Calu3 (cell line): ENCODE results near the gene ANKMY2. TPM values are rescaled to one million over a fixed set of nuclear protein-coding genes. Genes with fewer than 3 reads are reported as not detected.

Source experiments
- BruUV-seq: library from RNA; stranded (reverse); fragments of 400-500 nt; replicated peaks from 2 replicates; lab custom pipeline; 2021; lab: Mats Ljungman, UMichigan
- CTCF ChIA-PET: fragments of 300-600 bp; sonication (Branson Sonifier 250); formaldehyde crosslinking; loops from one replicate; lab custom pipeline; 2022; ENCODE audit warnings: antibody characterized with exemption; lab: Charles Lee
- DNase-seq: peaks from one replicate; pipeline ENCODE4 v3.0.0; 2022
- H3K27ac Mint-ChIP-seq: one replicate; pipeline ENCODE4 v1.8.0; 2022; ENCODE audit warnings: mixed read lengths; ENCODE audit not compliant: unreplicated experiment
- H3K27me3 Mint-ChIP-seq: one replicate; pipeline ENCODE4 v1.8.0; 2022; ENCODE audit warnings: mixed read lengths; ENCODE audit not compliant: unreplicated experiment
- H3K36me3 Mint-ChIP-seq: one replicate; pipeline ENCODE4 v1.8.0; 2022; ENCODE audit warnings: mild to moderate bottlenecking, moderate library complexity, mixed read lengths; ENCODE audit not compliant: insufficient read depth, unreplicated experiment
- H3K4me1 Mint-ChIP-seq: one replicate; pipeline ENCODE4 v1.8.0; 2022; ENCODE audit warnings: mild to moderate bottlenecking, low read depth, mixed read lengths; ENCODE audit not compliant: unreplicated experiment
- H3K4me3 Mint-ChIP-seq: one replicate; pipeline ENCODE4 v1.8.0; 2022; ENCODE audit warnings: mild to moderate bottlenecking, low read depth, moderate library complexity, mixed read lengths; ENCODE audit not compliant: unreplicated experiment
- H3K9me3 Mint-ChIP-seq: one replicate; pipeline ENCODE4 v1.8.0; 2022; ENCODE audit warnings: low read depth, mixed read lengths; ENCODE audit not compliant: unreplicated experiment
- CTCF ChIP-seq: fragments of 200-600 bp; IDR thresholded peaks from one replicate; pipeline ENCODE4 v1.8.0; 2022; ENCODE audit warnings: antibody characterized with exemption; ENCODE audit not compliant: unreplicated experiment
- intact Hi-C: fragments of 100-400 bp; cut with micrococcal nuclease; formaldehyde crosslinking; loops from one replicate; pipeline ENCODE4 v1.10.0; 2022; ENCODE audit not compliant: unreplicated experiment
- total RNA-seq: library from RNA; stranded (reverse); gene quantifications from 2 replicates; pipeline ENCODE4 v1.2.3, GENCODE V29; 2022

Gene ANKMY2
- total RNA-seq, 1 experiment from 2014 or later, result 29.9 TPM

- no peak for DNase-seq
- BruUV-seq, result no TSS peak
- Mint-ChIP-seq H3K27me3 (no peaks in the 10 kb centered on the region), H3K27ac (peak overlapping the region; percentile 58), H3K36me3 (peaks cover 65% of the 10 kb centered on the region), H3K4me1 (peaks cover 48% of the 10 kb centered on the region), H3K9me3 (peaks cover 3% of the 10 kb centered on the region), H3K4me3 (no peak overlapping the region)
- intact Hi-C loops, result no loop called here
- CTCF ChIA-PET, result no interaction called here
- no peak for TF ChIP-seq CTCF
Measured at GRCh38 chr7:16670021-16670420, 24.5 kb upstream of the ANKMY2 start.

- CTCF ChIA-PET, result interaction anchor here (0.8 to 3.3 kb wide), 2 partner anchors 10 to 17 kb away, joined by 4 to 18 read pairs; no protein-coding TSS in a partner anchor
- TF ChIP-seq CTCF, result no peak
- Mint-ChIP-seq H3K4me1 (peaks cover 49% of the 10 kb centered on the region), H3K9me3 (peaks cover 3% of the 10 kb centered on the region), H3K36me3 (peaks cover 66% of the 10 kb centered on the region), H3K27me3 (no peaks in the 10 kb centered on the region), H3K27ac (no peak overlapping the region), H3K4me3 (no peak overlapping the region)
- intact Hi-C loops, result loop anchor here (2.0 kb wide), 1 partner anchor 23 kb away; the partner anchor contains the start of gene BZW2
- no peak for DNase-seq
- BruUV-seq, result no TSS peak
Measured at GRCh38 chr7:16669581-16669980, 24.0 kb upstream of the ANKMY2 start.

- Mint-ChIP-seq H3K9me3 (peaks cover 3% of the 10 kb centered on the region), H3K4me3 (no peak overlapping the region), H3K27ac (peak overlapping the region; percentile 85), H3K36me3 (peaks cover 66% of the 10 kb centered on the region), H3K27me3 (no peaks in the 10 kb centered on the region), H3K4me1 (peaks cover 55% of the 10 kb centered on the region)
- CTCF ChIA-PET, result interaction anchor here (0.6 to 3.3 kb wide), 3 partner anchors 9 to 17 kb away, joined by 4 to 18 read pairs (median 4); no protein-coding TSS in a partner anchor
- TF ChIP-seq CTCF, result no peak
- BruUV-seq, result no TSS peak
- intact Hi-C loops, result loop anchor here (2.0 kb wide), 1 partner anchor 22 kb away; the partner anchor contains the start of gene BZW2
- no peak for DNase-seq
Measured at GRCh38 chr7:16668978-16669377, 23.4 kb upstream of the ANKMY2 start.

- peak overlapping the region; percentile 40 for H3K4me3 Mint-ChIP-seq
Measured at GRCh38 chr7:16668049-16668858, 22.7 kb upstream of the ANKMY2 start.

More at GRCh38 chr7:16668049-16668858, 22.7 kb upstream of the ANKMY2 start:
- no peaks in the 10 kb centered on the region for H3K27me3 Mint-ChIP-seq
- TF ChIP-seq CTCF, result no peak
- TSS peak; percentile 7 for BruUV-seq
- intact Hi-C loops, result loop anchor here (2.0 kb wide), 1 partner anchor 21 kb away; the partner anchor contains the start of gene BZW2
- peak; percentile 89 for DNase-seq
- CTCF ChIA-PET, result interaction anchor here (0.5 to 3.3 kb wide), 8 partner anchors 10 to 1914 kb away, joined by 3 to 18 read pairs (median 4); partner anchors contain the start of genes ANKMY2 and BZW2
- H3K36me3 Mint-ChIP-seq, result peaks cover 65% of the 10 kb centered on the region
- peaks cover 58% of the 10 kb centered on the region for H3K4me1 Mint-ChIP-seq
- H3K9me3 Mint-ChIP-seq, result peaks cover 3% of the 10 kb centered on the region
- H3K27ac Mint-ChIP-seq, result peak overlapping the region; percentile 85
